ENCODE results near the gene CRYBG2.

CRYBG2 gene

GRCh38 chr1:26372039-26372438, 18.1 kb upstream of the CRYBG2 start:
- in situ Hi-C loops (cut with MboI; ENCODE audit: low pct_unique_long_range_greater_than_20kb, low sequenced_read_pairs) = no loop called here
- DNase-seq = no peak

DNA sequence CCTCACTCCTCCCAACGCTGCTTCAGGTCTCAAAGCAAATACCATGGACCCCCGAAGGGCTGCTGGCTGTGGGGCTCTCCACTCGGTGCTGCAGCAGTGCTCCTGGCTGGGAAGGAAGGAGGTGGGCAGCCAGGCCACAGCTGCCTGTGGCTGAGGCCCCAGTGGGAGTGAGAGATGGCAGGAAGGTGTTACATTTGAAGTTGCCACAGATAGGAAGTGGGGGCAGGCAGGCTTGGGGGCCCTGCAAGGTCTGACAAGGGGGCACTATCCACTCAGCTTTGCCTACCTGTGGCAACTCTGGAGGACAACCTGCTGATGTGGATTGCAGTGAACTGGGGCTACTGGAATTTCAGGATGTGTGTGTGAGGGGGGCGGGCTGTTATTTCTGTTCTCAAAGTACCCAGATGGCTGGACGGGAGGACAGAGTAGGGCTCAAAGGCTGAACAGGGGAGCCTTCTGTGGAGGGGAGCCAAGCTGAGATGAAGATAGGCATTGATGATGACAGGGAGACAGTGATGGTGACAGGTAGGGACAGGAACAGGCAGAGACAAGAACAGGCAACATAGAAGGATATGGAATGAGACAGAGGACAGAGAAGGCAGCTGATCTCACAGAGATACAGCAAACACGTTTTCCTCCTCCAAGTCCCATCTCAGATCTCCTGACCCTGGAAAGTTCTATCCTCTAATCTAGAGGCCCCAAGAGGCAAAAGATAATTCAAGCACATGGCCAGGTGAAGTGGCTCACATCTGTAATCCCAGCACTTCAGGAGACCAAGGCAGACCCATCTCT, 16.9 kb upstream of the CRYBG2 start:
- no peak for DNase-seq
- in situ Hi-C loops (cut with MboI; ENCODE audit: low pct_unique_long_range_greater_than_20kb, low sequenced_read_pairs) = no loop called here

DNA sequence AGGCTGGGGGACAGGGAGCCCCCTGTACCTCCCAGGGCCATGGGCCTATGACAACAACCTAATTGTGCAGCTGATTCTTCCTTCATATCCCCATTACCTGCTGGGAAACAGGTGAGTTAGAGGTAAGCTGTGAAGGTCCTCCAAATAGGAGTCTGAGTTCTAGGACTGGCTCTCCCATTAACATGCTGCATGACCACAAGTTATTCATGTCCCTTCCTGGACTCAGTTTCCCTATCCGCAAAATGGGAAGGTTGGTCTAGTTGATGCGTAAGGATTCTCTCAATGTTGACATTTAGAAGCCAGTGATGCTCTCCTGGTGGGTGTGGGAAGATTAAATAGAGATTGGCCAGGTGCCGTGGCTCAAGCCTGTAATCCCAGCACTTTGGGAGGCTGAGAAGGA, 14.6 kb upstream of the CRYBG2 start:
- in situ Hi-C loops (cut with MboI; ENCODE audit: low pct_unique_long_range_greater_than_20kb, low sequenced_read_pairs) = no loop called here
- no peak for DNase-seq

- in situ Hi-C loops (cut with MboI; ENCODE audit: low pct_unique_long_range_greater_than_20kb, low sequenced_read_pairs) = no loop called here
- DNase-seq = no peak
Measured at GRCh38 chr1:26368006-26368405, 14.1 kb upstream of the CRYBG2 start.

- in situ Hi-C loops (cut with MboI; ENCODE audit: low pct_unique_long_range_greater_than_20kb, low sequenced_read_pairs) = no loop called here
Measured at GRCh38 chr1:26367441-26367840, 13.5 kb upstream of the CRYBG2 start.

DNA sequence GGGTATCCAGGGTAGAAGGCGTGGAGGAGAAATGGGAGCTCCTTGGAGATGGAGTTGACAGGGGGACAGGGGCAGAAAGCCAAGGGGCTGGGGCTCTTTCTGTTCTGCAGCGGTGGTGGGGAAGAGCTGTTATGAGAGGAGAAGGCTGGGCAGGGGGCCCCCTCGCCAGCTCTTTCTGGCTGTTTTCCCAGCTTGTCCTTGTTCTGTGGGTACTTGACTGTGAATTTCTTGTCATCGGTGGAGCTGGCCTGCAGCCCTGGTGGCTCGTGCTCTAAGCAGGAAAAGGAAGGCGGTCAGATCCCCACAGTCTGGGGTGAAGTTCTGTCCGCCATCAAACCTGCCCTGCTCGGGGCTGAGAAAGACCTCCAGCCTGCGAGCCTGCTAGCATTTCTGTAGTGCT, 11.0 kb upstream of the CRYBG2 start:
- in situ Hi-C loops (cut with MboI; ENCODE audit: low pct_unique_long_range_greater_than_20kb, low sequenced_read_pairs) = no loop called here
- no peak for DNase-seq

More at GRCh38 chr1:26367441-26367840, 13.5 kb upstream of the CRYBG2 start:
- DNase-seq = no peak

- DNase-seq = peak; percentile 85
- in situ Hi-C loops (cut with MboI; ENCODE audit: low pct_unique_long_range_greater_than_20kb, low sequenced_read_pairs) = no loop called here
Measured at GRCh38 chr1:26363549-26364448, 9.9 kb upstream of the CRYBG2 start.

- in situ Hi-C loops (cut with MboI; ENCODE audit: low pct_unique_long_range_greater_than_20kb, low sequenced_read_pairs) = no loop called here
- DNase-seq = no peak
Measured at GRCh38 chr1:26362331-26362730, 8.4 kb upstream of the CRYBG2 start.

GRCh38 chr1:26361605-26362122, 7.7 kb upstream of the CRYBG2 start:
- DNase-seq = no peak
- in situ Hi-C loops (cut with MboI; ENCODE audit: low pct_unique_long_range_greater_than_20kb, low sequenced_read_pairs) = no loop called here

GRCh38 chr1:26360807-26361604, 7.1 kb upstream of the CRYBG2 start:
- in situ Hi-C loops (cut with MboI; ENCODE audit: low pct_unique_long_range_greater_than_20kb, low sequenced_read_pairs) = no loop called here
- DNase-seq = no peak

GRCh38 chr1:26359981-26360806, 6.3 kb upstream of the CRYBG2 start:
- in situ Hi-C loops (cut with MboI; ENCODE audit: low pct_unique_long_range_greater_than_20kb, low sequenced_read_pairs) = no loop called here
- no peak for DNase-seq

GRCh38 chr1:26358411-26359384, 4.8 kb upstream of the CRYBG2 start:
- DNase-seq = no peak
- in situ Hi-C loops (cut with MboI; ENCODE audit: low pct_unique_long_range_greater_than_20kb, low sequenced_read_pairs) = no loop called here

GRCh38 chr1:26357121-26357602, 3.2 kb upstream of the CRYBG2 start:
- in situ Hi-C loops (cut with MboI; ENCODE audit: low pct_unique_long_range_greater_than_20kb, low sequenced_read_pairs) = no loop called here
- DNase-seq = no peak

DNA sequence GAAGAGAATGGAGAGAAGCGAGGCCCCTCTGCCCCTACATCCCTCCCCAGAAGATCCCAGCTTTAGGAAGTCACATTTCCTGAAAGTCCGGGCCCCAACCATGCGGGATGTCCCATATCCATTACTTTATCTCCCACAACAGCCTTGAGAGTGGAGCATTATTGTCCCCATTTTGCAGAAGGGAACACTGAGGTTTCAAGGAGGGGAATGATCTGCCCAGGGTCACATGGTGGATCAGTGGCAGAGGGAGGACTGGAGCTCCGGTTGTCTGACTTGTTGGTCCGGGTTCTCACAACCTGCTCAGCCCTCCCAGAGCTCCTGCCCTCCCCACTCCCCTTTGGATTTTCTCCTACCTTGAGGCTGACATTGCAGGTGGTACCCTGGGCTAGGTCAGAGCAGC, 2.2 kb upstream of the CRYBG2 start:
- in situ Hi-C loops (cut with MboI; ENCODE audit: low pct_unique_long_range_greater_than_20kb, low sequenced_read_pairs) = no loop called here

DNA sequence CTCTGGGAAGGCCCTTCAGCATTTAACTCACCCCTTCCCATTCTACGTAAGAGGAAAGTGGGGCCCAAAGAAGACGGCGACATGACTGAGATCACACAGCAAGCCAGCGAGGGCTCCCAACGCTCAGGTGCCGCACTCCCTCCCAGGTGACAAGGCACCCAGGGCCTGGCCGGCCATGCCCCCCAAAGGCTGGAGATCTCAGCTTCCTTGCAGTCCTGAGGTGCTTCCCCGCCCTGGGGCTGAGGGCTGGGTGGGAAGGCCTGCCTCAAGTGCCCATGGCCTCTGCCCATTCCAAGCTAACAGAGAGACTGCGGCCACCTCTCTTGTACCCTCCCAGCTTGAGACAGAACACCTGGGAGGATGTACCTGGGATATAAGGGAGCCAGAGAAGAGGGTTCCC, 1.0 kb upstream of the CRYBG2 start:
- in situ Hi-C loops (cut with MboI; ENCODE audit: low pct_unique_long_range_greater_than_20kb, low sequenced_read_pairs) = no loop called here
- DNase-seq = no peak

More for the DNA sequence above, 2.2 kb upstream of the CRYBG2 start:
- no peak for DNase-seq

DNA sequence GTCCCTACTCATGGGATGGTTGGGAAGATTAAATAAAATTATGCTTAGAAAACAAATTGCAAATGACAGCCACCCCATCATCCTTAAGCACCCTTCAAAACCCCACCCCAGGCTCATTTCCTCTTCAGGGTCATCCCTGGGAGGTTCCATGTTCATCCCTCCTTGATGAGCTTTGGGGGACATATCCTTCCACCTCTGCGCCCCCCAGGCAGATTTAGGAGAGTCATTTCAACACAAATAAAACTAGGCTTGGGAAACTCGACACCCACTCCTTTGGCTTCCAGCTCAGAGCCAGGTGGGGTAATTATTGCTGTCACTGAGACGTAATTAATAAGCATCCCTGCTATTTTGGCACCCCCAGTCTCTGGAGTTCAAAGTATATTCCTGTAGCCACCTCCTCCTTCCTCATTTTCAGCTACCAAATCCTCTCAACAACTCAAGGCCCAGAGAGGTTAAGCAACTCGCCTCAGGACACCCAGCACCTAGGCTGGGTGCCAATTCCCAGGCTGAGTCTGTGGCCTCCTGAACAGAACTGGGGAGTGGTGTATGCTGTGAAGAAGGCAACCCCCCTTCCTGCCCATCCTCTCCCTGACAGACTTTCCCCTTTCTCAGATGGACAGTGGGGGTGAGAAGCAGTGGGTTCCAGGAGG, 595 bp downstream of the CRYBG2 start:
- in situ Hi-C loops (cut with MboI; ENCODE audit: low pct_unique_long_range_greater_than_20kb, low sequenced_read_pairs) = no loop called here
- no peak for DNase-seq

GRCh38 chr1:26352338-26352679, 1.6 kb downstream of the CRYBG2 start:
- no peak for DNase-seq
- in situ Hi-C loops (cut with MboI; ENCODE audit: low pct_unique_long_range_greater_than_20kb, low sequenced_read_pairs) = no loop called here
